NCI-H2029 (cell line): ENCODE data around the gene COPZ2.
"Not testable (repeated sequence)": the region's sequence is repeated elsewhere in the genome, so short reads cannot be mapped to it uniquely, and the experiment has no call there.

Experiments
- DNase-seq: peaks from one replicate; lab custom pipeline; 2025; lab: John Stamatoyannopoulos, UW

The COPZ2 gene

DNA sequence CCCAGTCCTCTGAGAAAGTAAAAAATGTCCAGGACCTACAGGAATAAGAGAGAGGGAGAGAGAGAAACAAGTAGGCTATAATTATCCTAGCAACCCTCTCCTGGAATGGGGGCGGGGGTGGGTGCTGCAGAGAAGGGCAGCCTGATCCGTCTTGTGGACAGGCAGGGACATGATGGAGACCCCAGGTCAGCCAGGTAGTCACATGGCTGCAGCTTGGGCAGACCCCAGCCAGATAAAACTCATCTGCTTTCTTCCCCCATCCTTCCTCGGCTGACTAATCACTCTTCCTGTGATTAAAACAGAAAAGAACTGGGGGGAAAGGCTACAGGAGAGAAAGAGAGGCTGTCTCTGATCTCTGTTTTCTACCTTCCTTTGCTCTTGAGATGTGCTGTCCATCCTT, 32.6 kb downstream of the COPZ2 start:
- no peak for DNase-seq

DNA sequence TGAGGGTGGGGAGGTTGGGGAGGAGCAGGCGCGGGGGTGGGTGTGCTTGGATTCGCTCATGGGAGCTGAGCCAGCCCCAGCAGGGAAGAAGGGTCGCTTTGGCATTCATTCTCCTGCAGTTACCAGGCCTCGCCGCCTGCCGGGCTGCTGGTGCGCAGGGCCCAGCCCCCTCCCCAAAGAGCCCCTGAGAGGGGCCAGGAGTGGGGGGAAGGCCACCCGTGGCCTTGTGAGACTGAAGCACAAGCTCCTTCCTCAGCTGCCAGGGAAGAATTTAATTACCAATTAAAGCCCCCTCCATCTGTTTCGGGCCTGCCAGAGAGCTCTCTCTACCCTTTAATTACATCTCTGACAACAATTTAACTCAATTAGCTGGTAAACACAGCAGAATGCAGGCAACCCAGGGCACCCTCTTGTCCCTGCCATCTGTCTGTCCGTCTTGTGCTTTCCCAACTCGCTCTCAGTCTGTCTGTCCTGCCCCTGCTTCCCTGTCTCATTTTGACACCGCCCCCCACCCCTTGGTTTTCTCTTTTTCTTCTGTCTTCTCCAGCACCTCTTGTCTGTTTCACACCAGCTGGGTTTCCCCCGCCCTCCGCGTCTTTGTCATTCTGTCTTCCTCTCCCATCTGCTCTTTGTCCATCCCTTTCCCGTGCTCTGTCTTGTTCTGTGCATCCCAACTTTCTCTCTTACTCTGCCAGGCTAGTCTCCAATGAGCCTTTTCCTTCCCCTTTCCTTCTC, 34.0 kb downstream of the COPZ2 start:
- DNase-seq, result no peak

DNA sequence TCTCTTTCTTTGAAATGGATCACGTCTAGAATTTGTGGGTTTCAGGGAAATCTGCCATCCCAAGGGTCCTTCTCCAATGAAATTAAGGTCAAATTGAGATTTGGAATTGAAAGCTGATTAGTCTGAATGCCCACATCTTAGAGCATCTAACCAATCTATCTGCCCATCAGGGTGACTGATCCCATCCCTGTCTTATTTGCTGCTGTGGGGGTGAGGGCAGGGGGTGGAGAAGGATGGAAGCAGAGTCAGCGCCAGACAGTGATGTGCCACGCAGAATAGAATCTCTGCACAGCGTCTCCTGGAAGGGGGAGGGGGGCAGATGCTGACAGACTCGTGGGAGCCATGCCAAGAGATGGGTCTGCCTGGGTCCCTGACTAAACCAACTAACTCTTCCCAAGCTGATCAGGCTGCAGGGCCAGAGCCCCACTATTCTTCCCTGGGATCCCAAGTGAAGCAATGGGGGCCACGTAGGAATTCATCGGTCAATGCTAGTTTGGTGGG, 34.6 kb downstream of the COPZ2 start:
- DNase-seq, result no peak

DNA sequence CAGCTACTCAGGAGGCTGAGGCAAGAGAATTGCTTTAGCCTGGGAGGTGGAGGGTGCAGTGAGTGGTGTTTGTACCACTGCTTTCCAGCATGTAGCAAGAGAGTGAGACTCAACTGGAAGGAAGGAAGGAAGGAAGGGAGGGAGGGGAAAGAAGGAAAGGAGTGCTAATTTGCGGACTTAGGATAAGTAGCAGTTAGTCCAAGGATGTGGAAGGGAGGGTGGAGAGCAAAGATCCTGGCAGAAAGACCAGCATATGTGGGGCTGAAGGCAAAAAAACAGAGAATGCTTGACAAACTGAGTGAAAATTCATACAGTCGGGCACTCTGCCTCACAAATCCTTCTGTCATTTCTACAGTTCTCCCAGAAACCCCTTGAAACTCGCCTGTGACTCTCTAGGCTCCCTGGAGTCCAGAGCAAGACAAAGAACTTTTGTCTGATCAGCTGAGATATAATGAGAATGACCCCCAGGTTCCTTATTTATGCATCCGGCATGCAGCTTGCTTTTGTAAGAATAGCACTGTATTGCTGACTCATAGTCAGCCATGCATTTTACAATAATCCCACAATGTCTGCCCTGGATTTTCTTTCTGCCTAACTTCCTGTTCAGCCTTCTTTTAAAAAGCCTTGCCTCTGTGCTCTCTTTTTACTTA, 35.2 kb downstream of the COPZ2 start:
- no peak for DNase-seq

DNA sequence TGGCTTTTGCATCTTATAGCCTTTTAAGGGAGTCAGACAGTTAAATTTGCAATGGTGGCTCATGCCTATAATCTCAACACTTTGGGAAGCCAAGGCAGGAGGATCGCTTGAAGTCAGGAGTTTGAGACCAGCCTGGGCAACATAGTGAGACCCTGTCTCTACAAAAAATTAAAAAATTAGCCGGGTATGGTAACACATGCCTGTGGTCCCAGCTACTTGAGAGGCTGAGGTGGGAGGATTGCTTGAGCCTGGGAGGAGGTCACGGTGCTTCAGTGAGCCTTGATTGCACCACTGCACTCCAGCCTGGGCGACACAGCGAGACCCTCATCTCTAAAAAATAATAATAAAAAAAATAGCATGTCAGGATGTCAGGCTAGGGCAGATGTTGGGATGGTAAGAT, 35.9 kb downstream of the COPZ2 start:
- not testable (repeated sequence) for DNase-seq

DNA sequence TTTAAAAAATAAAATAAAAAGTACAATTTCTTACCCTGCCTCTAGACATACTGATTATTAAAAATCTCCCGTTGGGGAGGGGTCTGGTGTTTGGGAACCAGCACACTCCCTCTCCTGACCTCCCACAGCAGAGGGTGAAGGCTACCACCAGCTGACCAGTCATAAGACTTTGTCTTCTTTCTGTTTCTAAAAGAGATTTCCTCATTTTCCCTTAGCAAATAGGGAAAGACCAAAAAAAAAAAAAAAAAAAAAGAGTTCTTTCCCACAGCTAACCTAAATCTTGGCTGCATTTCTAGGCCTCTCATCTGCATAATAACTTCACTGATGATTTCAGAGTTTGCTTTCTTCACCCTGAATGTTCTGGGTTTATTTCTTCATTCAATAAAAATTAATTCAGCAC, 36.4 kb downstream of the COPZ2 start:
- DNase-seq, result no peak

DNA sequence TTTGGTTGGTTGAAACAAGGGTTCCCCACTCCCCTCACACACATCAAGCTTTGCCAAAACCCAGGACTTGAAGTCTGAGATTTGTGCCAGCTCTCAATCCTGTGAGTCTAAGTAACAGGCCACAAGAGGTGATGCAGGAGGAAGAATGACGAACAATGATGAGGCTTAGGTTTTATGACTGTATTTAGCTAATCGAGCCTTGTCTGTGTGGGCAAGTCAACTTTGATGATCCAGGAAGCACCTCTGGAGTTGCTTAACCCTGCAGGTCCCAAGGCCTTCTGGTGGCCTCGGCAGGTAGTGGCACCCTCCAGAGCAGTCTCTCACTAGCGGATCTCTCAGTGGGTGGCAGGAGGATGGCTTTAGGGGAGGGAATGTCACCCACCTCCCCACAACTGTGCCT, 38.0 kb downstream of the COPZ2 start:
- DNase-seq, result no peak

DNA sequence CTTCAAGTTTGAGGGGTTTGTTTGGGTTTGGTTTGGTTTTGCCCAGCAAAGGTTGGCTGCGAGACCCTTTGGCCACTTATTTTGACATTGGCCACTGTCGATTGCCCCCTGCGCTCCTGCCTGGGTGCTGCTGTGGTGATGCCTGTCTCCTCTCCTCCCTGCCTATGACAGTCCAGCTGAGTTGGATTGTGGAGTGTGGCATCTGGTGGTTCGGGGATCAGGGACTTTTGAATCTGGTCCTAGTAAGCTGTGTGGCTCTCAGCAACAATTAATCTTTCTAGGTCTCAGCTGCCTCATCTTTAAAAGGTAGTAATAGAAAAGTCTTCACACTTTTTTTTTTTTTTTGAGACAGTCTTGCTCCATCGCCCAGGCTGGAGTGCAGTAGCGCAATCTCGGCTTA, 39.6 kb downstream of the COPZ2 start:
- DNase-seq, result no peak

DNA sequence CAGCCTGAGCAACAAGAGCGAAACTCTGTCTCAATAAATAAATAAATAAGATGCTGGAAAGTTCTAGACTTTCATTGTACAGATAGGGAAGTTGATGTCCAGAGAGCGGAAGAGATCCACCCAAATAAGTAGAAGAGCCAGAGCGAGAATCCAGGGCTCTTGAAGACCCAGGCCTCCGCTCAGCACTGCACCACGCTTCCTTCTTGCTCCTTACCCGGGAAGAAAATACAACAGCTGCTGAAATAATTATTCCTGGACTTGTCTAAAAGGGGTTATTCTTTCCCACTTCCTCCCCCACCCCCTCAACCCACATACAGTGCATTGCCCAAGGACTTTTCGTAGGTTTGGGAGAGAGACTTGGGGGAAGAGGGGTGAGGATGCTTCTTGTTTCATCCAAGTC, 40.0 kb downstream of the COPZ2 start:
- DNase-seq, result no peak

DNA sequence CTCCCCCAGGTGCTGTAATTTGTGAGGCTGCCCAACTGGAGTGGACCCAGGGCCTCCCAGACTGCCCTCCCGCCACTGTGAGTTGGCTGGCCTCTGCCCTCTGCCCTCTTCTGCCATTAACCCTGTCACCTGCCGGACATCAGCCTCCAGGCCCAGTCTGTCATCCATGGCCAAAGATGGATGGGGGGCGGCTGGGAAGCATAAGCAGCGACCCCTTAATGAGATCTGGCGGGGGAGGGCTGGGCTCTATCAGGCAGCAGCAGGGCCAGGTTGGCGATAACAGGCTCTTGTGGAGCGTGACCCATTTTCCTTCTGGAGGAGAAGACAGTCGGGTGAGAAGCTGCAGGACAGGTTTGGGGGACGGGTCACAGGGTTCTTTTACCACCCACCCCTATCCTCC, 41.4 kb downstream of the COPZ2 start:
- DNase-seq, result no peak

DNA sequence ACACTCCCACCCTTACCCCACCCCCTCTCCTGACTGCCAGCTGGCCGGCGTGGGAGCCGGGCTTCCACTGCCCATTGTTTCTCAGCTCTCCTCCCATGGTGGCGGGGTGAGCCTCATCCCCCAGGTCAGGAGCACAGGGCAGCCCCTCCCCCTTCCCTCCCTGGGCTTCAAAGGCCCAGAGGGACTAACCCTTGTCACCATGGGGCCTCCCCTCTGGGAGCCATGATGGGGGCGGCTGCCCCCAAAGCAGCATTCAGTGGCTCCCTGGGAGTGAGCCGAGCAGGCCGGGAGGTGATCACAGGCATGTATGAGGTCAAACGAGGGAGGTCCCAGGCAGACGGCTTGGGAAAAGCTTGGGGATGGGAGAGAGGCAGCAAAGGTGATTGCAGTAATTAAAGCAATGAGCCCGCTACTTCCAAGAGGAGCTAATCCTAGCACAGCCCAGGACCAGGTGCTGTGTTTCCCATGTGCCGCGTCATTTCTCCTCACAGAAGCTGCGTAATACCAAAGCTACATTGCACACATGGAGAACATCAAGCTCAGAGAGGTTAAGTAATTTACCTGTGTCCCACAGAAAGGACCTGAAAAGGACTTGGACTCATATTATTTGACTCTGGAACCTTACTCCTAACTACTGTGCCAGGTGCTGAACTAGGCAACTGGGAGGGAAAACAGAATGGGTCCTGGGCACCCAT, 42.2 kb downstream of the COPZ2 start:
- DNase-seq, result no peak

DNA sequence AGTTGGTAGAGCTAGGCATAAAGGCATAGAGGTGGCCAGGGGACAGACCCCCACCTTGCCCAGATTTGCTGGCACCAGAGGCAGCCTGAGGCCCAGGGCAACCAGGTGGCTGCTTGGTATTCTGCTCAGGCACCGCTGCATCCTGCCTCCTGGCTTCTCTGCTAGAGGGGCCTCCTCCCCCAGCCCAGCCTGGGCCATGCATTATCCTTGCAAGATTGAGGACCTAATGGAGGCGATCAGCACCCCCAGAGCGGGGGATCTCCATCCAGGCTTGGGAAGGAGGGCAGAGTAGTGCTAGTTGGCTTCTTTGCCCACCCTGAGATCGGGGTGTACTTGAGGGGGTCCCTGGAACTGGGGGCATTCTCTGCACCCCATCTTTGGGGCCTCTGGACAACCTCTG, 42.9 kb downstream of the COPZ2 start:
- DNase-seq, result no peak

DNA sequence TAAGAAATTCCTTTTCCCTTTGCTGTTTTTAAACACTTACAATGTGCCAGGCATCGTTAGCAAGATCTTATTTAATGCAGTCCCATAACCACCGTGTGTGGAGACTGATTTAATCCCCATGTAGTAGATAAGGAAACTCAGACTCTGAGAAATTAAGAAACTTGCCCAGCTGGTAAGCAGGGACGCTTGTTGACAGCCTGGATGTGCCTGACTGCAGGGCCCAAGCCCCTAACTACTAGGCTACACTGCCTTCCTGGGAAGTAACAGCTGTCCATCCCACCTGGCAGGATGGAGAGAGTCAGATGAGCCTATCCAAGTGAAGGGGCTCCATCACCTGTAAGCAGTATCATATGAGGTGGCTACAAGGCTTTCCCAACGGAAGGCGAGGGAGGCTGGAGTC, 43.6 kb downstream of the COPZ2 start:
- DNase-seq, result no peak

DNA sequence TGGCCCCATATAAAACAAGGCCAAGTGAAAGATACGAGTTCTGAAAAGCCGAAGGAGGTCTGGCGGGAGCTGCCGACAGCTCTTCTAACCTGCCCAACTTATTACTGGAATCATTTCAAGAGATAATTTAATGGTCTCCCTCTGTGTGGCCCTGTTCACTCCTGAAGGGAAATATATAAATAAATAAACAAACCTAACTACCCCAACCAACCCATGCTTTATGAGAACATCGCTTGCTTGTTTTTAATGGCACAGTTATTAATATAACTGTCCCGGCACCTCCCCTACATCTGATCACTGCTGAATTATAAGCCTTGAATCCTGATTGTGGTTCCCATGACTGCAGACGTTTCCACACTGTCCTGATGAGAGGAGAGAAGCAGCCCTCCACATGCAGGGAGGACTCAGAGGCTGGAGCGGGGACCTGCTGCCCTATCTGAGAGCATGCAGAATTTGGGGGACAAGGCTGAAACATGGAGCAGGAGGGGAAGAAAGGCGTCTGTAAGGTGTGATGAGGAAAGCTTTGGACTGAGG, 44.5 kb downstream of the COPZ2 start:
- DNase-seq, result no peak

DNA sequence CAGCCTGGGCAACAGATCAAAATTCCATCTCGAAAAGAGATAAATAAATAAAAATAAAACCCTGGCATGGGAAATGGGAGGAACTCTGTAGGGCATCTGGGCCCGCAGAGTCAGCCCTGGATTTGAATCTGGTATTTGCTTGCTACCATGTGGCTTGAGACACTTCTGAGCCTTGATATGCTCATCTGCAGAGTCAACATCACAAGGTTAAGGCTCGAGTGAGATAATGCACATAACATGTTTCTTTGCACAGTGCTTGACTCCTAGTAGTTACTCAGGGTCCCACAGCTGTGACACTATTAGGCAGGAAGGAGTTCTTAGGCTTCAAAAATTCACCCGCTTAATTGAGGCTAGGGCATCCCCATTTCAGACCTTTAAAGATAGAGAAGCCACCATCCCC, 45.4 kb downstream of the COPZ2 start:
- DNase-seq, result no peak

DNA sequence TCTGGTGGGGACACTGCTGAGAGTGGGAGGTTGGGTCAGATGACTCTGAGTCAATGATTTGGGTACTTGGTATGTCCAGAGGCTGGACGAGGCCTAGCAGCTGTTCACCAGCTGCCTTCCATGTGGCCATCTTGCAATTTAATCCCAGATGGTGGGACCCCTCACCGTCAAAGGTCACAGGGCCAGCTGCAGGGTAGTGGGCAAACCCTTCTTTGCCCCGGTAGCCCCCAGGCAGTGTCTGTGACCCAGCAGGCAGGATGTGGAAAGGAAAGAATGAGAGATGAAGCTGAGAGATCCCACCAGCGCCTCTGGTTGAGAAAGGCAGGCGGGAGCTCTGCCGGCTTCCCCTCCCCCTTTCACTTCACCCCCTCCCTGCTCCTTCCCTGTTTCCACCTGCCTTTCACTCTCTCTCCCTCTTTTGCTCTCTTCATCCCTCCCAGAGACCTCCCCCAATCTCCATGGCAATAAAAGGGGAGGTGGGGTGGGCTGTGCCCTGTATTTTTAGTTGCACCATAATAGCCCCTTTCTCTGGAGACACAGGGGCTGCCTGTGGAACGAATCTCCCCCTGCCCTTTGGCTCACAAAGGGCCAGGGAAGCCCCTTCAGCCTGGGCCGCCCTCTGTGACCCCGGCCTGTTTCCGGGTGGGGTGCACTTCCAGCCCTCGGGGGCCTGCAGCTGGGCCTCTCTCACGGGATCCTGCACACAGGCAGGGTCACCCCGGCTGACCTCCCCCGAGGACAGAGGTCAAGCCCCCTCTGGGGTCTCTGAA, 46.5 kb downstream of the COPZ2 start:
- no peak for DNase-seq

DNA sequence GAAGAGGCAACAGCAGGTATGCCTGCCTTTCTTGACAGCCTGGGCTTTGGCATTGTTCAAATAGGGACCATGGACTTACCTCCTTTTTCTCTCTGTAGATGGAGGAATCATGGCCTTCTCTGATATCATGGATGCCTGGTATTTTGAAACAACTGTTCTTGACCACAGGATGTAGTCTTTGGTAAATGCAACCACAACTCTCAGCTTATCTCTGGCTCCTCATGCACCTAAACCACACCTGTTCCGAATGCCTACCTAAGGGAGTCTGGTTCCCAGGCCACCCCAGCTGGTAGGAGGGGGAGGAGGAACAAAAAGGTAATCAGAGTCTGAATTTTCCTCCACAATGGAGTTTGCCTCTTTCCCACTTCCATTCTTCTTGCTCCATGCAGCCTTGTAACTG, 47.9 kb downstream of the COPZ2 start:
- DNase-seq, result no peak

DNA sequence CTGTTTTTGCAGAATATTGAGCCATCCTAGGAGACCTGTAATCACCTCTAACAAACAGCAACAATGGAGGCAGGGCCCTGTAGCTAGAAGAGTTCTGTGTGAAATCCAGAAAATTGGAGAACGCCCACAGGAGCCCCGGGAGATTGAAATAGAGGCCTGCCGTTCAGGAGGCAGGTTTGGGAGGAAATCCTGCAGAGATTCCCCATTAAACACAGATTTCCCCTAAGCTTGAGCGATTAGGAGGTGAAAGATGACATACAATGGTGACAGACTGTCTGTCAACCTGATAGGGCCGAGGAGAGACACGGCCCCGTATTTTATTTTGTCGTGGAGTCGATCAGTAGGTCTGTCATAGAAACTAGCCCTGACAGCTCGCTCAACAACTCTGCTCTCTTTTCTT, 48.4 kb downstream of the COPZ2 start:
- no peak for DNase-seq

DNA sequence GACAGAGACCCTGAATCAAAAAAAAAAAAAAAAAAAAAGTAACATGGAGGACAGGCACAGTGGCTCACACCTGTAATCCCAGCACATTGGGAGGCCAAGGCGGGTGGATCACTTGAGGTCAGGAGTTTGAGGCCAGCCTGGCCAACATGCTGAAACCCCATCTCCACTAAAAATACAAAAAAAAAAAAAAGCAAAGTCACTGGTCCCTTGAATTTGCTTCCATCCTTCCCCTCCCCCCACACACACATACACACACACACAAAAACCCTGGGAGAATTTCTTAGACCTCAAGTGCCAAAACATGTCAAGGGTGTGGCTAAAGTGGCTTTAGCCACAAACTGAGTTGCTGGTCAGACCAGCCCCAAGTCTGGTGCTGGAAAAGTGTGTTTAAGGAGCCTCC, 49.2 kb downstream of the COPZ2 start:
- not testable (repeated sequence) for DNase-seq

DNA sequence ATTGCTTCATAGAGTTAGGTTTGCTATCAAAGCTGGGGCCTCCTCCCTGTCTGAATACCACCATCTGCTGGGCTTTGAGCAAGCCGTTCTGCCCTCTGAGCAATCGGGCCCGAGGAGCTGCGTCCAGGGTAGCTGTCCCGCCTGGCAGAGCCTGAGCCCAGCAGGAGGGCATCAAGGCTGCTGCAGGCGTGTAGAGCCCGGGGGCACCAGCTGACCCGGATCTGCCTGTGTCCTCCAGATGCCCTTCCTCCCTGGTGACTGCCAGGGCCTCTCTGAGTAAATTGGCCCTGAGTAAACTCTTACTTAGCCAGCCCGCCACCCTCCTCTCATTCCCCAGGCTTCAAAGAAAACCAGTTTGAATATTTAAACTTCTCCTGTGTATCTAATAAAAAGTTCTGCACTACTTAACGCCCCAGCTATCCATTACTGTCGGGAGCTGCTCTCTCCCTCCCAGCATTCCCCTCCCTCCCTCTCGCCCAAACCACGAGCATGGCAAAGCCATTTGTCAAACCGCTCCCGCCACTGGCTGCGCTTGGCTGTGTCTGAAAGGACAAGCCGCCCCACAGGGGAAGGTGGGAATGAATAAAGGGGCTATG, 50.3 kb downstream of the COPZ2 start:
- no peak for DNase-seq

DNA sequence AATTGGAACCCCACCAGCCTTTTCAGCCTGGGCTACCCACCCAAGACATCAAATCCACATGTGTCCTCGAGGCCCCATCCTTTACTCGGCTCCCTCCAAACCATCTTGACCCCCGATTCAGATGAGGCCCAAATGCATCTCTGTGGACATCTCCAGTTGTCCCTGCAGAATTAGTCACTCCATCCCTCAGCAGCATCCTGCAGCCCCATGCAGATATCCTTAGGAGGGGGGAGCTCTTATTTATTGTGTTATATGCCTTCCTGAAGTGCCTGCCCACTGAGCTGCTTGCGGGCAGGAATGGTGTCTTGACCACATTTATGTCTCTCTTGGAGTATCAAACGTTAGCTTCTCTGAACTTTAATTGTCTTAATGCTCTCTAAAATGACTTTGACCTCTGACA, 51.1 kb downstream of the COPZ2 start:
- DNase-seq, result no peak
